ENCODE data around the gene CAMSAP2. TPM values are rescaled to one million over a fixed set of nuclear protein-coding genes. Genes with fewer than 3 reads are reported as not detected.

The CAMSAP2 gene
- total and polyA plus RNA-seq, 2 of the 8 experiments (the other 6 are each of a cell fraction or from before 2014, with no cell fraction given) = 4.2 to 27.6 TPM

DNA sequence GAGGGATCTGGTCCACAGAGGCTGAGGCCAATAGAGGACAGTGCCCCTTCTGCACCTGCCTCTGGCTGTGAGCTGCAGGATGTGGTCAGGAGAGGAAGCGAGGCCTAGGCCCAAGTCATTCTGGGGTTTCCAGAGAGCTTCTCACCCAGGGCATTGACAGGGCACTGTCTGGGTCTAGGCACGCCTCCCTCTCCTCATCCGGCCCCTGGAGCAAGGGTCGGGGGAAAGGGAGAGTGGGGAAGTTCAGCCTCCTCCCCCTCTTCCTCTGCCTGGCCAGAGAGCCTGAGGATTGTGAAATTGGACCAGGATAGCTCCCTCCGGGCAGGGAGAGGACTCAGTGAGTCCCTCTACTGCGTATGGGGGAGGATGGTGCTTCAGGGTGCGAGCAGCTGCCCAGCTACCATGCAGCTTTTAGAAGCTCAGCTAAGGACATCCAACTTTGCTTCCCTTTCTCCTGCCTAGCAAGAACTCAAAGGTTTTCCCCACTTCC is 149.7 kb downstream of the CAMSAP2 start:
- Histone ChIP-seq H3K23ac (ENCODE audit: insufficient read length) (no peak overlapping the region), H3K9me3 (ENCODE audit: insufficient read depth in 2 of 2, low read depth in 1 of 2, low read length in 1 of 2) (no peaks in the 10 kb centered on the region), H3K36me3 (ENCODE audit: control insufficient read depth in 2 of 4, insufficient read depth in 4 of 4, low read length in 3 of 4) (no peaks in the 10 kb centered on the region), H3K56ac (replicated peaks; ENCODE audit: insufficient read length, low read depth, low read length) (no peak overlapping the region), H2BK15ac (ENCODE audit: low read length) (no peak overlapping the region), H3K23me2 (ENCODE audit: low read depth, low read length) (peaks cover 8% of the 10 kb centered on the region), H4K5ac (ENCODE audit: insufficient read length, low read depth, low read length) (no peak overlapping the region), H3K27ac (ENCODE audit: low read depth, low read length) (no peak overlapping the region), H3K79me1 (ENCODE audit: low read depth, low read length) (peaks cover 2% of the 10 kb centered on the region; the same call in 1 of the 2 replicates), H3K79me2 (ENCODE audit: control insufficient read depth in 1 of 2, insufficient read depth in 2 of 2, low read length in 2 of 2) (peaks cover 0 to 14% of the 10 kb centered on the region in 2 experiments; a peak in 3 of 4 replicates), H2AFZ (ENCODE audit: low read length) (no peak overlapping the region), H3K27me3 (replicated peaks in 1 of 4; ENCODE audit: control insufficient read depth in 3 of 4, extremely low read depth in 1 of 4, insufficient read depth in 3 of 4, low read length in 3 of 4) (no peaks in the 10 kb centered on the region), H2AK5ac (ENCODE audit: low read depth, low read length) (no peak overlapping the region), H2BK12ac (ENCODE audit: low read depth, low read length) (no peak overlapping the region; the same call in 1 of the 2 replicates), H2BK5ac (ENCODE audit: low read depth, low read length) (no peak overlapping the region), H3K4me2 (ENCODE audit: insufficient read depth in 1 of 2, low read depth in 2 of 2, low read length in 2 of 2) (peak overlapping the region in 1 of 2 experiments; percentile 5; a peak in 1 of 4 replicates), H3K18ac (ENCODE audit: extremely low read depth, low read length) (peak overlapping the region; percentile 33; the same call in 1 of the 2 replicates), H3K4ac (replicated peaks; ENCODE audit: insufficient read length, low read depth, low read length) (no peak overlapping the region), H4K91ac (replicated peaks; ENCODE audit: insufficient read length, low read length) (no peak overlapping the region), H2BK120ac (replicated peaks; ENCODE audit: low read depth, low read length) (no peak overlapping the region), H4K8ac (ENCODE audit: extremely low read depth, insufficient read depth, low read length) (no peak overlapping the region), H3K4me1 (replicated peaks in 1 of 4; ENCODE audit: control insufficient read depth in 3 of 4, insufficient read depth in 4 of 4, low read length in 3 of 4) (peaks cover 4 to 22% (median 12%) of the 10 kb centered on the region in 4 experiments), H3K4me3 (ENCODE audit: extremely low read depth in 1 of 4, insufficient read depth in 2 of 4, low read depth in 3 of 4, low read length in 4 of 4) (no peak overlapping the region), H3K9ac (replicated peaks in 1 of 4; ENCODE audit: extremely low read depth in 1 of 4, low read depth in 3 of 4, low read length in 3 of 4) (no peak overlapping the region; a peak in 1 of 7 replicates), H3K14ac (ENCODE audit: insufficient read length) (no peak overlapping the region), H4K20me1 (replicated peaks in 1 of 2; ENCODE audit: control insufficient read depth in 1 of 2, insufficient read depth in 2 of 2, low read length in 2 of 2) (no peaks in the 10 kb centered on the region), H2BK20ac (ENCODE audit: low read length) (no peak overlapping the region)
- TF ChIP-seq SIX5 (IDR thresholded peaks at IDR 0.05; ENCODE audit: low read depth, low read length) (no peak), GABPA (IDR thresholded peaks at IDR 0.05; ENCODE audit: borderline replicate concordance, insufficient read depth, low read length) (no peak), KDM5A (IDR thresholded peaks at IDR 0.05; ENCODE audit: low read length) (no peak), SP2 (IDR thresholded peaks at IDR 0.05; ENCODE audit: low read length) (no peak), SAP30 (IDR thresholded peaks at IDR 0.05; ENCODE audit: insufficient read depth, insufficient replicate concordance, low read length) (no peak), CEBPB (IDR thresholded peaks at IDR 0.05; ENCODE audit: low read depth, low read length) (peak; percentile 50; the same call in 1 of the 2 replicates), EGR1 (IDR thresholded peaks at IDR 0.05; ENCODE audit: borderline replicate concordance, low read depth, low read length) (no peak), HDAC2 (IDR thresholded peaks at IDR 0.05; ENCODE audit: borderline replicate concordance in 1 of 2, low read depth in 2 of 2, low read length in 2 of 2) (no peak)
- TF ChIP-seq, protein P1, sequence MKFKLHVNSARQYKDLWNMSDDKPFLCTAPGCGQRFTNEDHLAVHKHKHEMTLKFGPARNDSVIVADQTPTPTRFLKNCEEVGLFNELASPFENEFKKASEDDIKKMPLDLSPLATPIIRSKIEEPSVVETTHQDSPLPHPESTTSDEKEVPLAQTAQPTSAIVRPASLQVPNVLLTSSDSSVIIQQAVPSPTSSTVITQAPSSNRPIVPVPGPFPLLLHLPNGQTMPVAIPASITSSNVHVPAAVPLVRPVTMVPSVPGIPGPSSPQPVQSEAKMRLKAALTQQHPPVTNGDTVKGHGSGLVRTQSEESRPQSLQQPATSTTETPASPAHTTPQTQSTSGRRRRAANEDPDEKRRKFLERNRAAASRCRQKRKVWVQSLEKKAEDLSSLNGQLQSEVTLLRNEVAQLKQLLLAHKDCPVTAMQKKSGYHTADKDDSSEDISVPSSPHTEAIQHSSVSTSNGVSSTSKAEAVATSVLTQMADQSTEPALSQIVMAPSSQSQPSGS (IDR thresholded peaks at IDR 0.05; ENCODE audit: low read length) = no peak
- ChIA-PET POLR2A (ENCODE audit: partially characterized antibody) (interaction anchor here (0.6 to 11.2 kb wide), 5 partner anchors 9 to 253 kb away, joined by 3 to 208 read pairs (median 7); no protein-coding TSS in a partner anchor), CTCF (ENCODE audit: partially characterized antibody) (interaction anchor here (0.6 to 8.6 kb wide), 14 partner anchors 9 to 266 kb away, joined by 3 to 47 read pairs (median 4); no protein-coding TSS in a partner anchor)
- 70% methylated on average over 7 of the region's 7 CpGs; no CpG with 5 or more reads in 1 of the 2 experiments for WGBS, 2 experiments (ENCODE audit: extremely low coverage in 1 of 2, insufficient coverage in 1 of 2, insufficient read length in 1 of 2, insufficient replicate concordance in 2 of 2, low coverage in 1 of 2, low lambda C conversion rate in 2 of 2, missing lambda C conversion rate in 1 of 2)
- no peak for FAIRE-seq
- DNase-seq (ENCODE audit: low read depth in 1 of 2, low spot score in 2 of 2) = no peak
